M059J (cell line): ENCODE data around the gene KIAA0513. TPM values are rescaled to one million over a fixed set of nuclear protein-coding genes. Genes with fewer than 3 reads are reported as not detected.
"Not testable (repeated sequence)": the region's sequence is repeated elsewhere in the genome, so short reads cannot be mapped to it uniquely, and the experiment has no call there.

Experiments used
- DNase-seq: peaks from one replicate; pipeline ENCODE4 v3.0.0-alpha.2; 2012; ENCODE audit warnings: low read depth
- total RNA-seq: library from RNA; depleted of rRNA; stranded (reverse); fragments of >200 nt; shearing (Covaris generic); gene quantifications from 2 replicates; pipeline ENCODE4 v1.2.3, GENCODE V29; 2014

KIAA0513 gene
- total RNA-seq, 1 experiment from 2014 or later, result 18.0 TPM

DNA sequence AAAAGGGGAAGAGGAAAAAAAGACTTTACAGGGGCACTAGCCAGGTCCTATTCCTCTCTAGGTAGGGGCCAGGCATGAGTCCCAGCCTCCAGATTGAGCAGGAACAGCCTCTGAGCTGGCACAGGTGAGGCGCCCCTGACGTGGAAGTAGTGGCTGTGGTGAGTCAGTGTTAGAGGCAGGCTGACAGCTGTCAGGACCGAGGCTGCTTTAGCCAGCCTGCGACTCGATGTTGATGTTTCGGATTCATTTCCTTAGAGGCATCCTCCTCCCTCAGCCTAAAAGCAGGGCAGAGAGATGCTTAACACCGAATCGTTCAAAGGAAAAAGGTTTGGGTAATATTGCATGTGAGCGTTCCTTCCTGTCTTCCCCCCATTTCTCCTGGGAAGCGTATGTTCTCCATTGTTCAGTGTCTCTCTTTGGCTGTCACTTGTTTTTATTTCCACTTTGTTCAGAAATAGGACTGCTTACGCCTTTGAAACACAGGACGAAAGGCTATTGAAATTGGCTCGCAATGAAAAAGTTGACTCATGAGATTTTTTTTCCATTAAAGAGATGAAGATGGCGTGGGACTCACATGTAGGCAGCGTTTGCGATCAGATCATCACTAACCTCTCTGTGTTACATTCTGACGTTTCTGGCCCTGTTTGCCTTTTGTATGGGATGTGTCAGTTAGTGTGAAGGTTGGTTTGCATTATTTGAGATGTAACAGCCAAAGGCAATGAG is 1.3 kb downstream of the KIAA0513 start:
- peak; percentile 79 for DNase-seq

DNA sequence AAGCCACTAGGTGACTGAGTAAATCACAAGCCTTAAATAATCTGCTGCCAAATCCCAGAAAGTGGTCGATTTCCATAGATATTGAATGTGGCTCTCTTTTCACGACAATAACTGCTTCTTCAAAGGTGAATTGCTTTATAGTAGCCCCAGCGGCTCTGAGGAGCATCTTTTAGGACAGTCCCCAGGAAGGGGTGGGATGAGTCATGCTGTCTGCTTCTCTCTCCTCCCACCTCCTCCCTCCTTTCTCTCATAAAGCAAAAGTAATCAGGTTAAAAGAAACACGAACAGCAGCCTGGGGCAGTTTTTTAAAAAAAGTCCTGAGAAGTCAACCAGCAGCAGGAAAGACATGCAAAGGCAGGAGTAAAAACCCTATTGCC is 1.8 kb downstream of the KIAA0513 start:
- peak; percentile 93 for DNase-seq

DNA sequence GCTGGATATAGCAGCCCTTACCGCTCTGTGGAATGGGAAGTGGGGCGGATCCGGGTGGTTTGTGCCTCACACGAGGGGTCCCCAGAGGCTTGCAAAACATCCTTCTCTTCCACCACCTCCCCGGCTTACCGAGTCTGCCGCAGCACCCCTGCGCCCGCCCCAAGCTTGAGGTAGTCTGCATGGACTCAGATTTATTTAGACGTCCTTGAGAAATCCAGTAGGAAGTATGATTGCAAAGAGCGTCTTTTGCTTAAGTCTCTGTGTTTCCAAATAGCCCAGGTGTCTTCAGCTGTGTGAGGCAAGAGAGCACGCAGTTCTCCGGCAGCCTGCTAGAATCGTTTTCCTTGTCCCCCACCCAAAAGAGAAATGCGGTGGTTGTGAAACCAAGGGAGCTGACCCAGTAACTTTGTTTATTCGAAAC is 2.4 kb downstream of the KIAA0513 start:
- no peak for DNase-seq

DNA sequence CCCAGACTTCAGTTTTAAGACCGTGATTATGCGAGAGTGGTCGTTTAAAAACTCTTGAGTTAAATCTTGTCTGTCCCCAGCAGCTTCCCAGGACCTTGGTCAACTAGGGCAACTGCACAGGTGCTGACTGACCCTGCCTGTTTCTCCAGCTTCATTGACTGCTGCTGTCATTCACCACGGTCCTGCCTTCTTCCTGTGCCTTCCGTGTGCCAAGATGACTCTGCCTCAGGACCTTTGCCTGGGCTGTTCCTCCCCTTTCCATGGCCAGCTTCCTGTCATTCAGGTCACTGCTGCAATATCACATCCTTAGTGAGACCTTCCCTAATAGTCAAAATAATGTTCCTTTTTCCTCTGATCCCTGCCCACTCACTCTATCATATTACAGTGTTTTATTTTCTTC is 3.9 kb downstream of the KIAA0513 start:
- DNase-seq, result no peak

DNA sequence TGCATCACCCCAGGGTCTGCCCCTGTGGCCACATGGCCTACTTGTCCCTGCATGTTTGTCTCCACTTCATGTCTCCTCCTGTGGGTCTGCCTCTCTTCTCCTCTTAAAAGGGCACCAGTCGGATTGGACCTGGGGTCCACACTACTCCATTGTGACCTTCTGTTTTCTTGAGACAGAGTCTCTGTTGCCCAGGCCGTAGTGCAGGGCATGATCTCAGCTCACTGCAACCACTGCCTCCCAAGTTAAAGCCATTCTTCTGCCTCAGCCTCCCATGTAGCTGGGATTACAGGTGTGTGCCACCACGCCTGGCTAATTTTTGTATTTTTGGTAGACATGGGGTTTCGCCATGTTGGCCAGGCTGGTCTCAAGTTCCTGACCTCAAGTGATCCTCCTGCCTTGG is 4.6 kb downstream of the KIAA0513 start:
- DNase-seq, result not testable (repeated sequence)

DNA sequence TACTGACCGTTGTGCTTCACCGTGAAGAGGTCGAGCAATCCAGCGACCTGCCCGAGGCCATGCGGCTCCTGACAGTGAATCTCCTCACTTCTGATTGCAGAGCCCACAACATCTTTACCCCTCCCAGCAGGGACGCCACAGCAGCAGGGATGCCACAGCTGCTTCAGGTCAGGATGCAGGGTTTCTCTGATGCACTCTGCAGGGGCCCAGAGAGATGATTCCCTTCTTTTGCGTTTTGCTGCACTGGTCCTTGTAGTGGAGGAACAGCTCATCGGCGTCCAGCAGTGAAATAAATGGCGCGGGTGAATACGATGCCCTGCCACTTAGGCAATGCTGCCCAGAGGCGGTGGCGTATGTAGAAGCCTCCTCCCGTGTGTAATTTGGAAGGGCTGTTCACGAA is 5.6 kb downstream of the KIAA0513 start:
- no peak for DNase-seq

DNA sequence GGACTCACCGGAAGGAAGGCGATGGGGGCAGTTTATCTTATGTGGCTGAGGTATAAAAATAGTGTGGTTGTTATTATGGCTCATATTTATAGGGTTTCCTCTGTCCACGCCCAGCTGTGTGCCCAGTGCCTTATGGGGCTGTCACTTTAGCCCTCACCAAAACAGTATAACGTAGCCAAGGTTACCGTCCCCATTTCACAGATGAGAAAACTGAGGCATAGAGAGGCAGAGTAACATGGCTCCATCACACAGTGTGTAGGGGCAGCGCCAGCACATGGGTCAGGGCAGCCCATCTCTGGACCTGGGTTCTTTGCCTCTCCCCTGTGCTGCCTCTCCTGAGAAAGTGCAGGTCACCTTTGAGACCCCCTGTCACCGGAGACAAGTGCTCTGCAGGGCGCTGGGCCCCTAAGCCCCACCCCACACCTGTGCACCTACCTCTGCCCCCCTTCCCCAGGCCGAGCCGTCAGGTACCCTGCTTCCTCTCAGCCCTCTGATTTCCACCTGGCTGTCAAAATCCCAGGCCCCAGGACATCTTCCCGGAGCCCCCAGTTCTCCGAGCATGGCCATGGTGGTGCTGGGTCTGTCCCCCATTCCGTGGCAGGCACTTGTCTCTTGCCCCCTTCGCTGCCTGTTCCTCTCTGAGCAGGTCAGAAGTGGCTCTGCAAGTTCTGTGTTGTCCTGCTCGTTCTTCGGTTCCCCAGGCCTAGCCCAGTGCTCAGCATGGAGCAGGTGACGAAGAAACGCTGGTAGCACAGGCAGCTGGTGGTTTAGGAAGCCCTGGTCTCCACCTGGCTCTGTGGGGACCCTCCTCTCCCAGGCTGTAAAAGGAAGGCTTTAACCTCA is 7.2 kb downstream of the KIAA0513 start:
- DNase-seq, result no peak

DNA sequence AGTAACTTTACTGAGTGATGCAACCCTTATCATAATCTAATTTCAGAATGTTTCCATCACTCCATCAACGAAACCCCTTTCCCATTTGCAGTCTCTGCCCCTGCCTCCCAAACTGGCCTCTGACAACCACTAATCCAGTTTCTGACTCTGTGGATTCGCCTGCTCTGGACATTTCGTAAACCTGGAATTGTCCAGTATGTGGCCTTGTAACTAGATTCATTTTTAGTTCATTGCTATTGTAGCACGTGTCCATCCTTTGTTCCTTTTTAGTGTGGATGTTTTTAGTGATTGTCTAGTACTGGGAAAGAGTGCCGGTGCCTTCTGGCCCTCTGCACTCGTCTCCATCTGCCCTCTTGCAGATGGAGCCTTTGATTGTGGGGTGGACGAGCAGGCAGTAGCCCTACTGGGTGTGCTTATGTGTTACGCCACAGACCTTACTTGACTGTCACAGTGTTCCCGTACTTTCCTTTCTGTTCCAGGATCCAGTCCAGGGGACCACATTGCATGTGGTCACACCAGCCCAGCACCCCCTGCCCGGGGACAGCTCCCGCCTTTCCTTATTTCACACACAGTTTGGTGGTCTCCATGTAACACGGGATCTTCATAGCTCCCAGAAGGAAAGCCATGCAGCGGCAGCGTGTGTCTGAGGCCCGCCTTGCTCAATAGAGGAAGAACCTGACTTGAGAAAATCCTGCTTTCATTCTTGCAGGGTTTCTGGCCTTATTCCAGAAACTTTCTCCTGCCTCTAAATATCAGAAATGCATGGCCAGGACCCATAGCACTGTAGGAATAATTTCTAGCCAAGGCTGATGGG is 8.8 kb downstream of the KIAA0513 start:
- no peak for DNase-seq

DNA sequence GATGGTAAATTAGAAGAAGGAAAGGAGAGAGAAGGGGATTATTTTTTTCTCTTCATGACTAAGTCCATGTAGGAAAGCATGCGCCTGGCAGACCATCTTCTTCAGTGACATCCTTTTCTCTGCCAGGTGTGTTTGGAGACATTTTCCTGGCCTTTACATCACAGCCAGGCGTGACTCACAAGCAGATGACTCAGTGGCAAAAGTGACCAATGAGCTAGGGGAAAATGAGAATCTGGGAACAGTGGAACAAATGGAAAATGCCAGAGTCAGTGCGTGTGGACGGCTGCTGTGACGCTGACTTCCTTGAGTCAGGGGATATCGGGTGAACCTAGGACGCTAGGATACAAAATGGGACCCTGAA is 9.4 kb downstream of the KIAA0513 start:
- DNase-seq, result peak; percentile 93

DNA sequence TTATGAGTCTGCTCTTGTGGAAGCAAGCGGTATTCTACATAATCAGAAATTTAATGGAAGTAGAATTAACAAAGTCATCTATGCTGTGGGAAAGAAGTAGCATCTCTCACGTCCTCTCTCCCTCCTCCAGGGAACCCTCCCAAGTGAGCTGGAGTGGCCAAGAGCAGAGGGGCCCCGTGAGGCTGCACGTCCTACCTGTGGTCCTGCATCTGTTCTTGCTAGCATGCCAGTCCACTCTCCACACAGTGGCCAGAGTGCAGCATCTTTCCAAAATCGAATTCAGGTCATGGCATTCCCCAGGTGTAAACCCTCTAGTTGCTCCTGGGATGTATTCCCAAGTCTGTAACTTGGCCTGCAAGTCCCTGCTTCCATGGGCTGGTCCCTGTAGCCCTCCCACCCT is 10.1 kb downstream of the KIAA0513 start:
- DNase-seq, result no peak

DNA sequence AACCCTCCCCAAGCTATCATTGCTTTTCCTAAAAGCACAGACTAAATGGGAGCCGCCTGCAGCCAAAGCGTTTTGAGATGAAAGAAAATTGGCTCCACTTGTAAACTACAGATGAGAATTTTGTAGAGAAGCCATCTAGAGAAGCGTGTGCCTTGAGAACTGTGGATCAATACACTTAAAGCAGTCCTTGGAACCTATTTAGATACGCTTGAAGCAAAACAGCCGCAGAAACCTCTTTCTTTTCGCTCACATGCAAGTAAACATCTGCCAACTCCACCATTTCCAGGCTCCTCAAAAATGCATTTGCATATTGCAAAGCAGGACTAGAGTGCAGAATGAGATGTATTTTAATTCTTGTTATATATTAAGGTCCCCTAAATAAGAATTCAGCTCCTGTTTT is 13.1 kb downstream of the KIAA0513 start:
- no peak for DNase-seq

DNA sequence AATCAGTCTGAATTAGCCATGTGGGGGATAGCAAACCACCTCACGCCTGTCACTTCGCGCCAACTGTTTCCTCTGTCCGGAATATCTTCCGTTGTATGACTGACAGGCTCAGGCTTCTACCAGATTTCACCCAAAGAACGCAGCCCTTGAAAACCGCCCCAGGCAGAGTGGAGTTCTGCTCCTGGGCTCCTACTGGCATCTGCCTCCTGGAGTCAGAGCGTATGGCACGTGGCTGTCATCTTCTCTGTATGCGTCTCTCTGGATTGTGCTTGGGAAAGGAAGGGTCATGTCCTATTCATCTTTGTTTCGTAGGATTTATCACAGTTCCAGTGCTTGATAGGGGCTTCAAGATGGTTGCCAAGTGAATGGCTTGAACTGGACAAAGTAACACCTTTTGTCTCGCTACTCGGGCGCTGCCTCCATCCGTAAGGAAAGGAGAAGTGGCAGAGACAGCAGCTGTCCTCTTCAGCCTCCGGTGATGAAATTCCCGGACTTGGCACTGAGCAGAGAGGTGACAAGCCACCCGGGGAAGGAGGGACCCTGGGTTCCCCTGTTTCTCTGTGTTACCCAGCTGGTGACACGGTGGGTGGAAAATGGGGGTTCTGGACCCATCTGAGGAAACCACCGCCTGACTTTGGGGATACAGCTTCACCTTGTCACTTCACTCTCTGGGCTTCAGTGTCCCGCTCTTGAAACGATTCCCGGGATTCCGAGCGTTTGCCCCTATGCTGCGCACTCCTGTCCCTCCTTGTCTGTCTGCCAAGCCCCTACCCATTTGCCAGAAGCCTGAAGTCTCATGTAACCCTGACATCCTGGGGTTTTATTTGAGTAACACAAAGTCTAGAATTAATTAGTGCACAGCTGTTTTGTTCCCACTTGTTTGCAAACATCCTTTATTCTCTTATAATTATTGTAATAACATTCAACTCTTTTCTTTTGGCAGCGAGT is 13.9 kb downstream of the KIAA0513 start:
- no peak for DNase-seq

DNA sequence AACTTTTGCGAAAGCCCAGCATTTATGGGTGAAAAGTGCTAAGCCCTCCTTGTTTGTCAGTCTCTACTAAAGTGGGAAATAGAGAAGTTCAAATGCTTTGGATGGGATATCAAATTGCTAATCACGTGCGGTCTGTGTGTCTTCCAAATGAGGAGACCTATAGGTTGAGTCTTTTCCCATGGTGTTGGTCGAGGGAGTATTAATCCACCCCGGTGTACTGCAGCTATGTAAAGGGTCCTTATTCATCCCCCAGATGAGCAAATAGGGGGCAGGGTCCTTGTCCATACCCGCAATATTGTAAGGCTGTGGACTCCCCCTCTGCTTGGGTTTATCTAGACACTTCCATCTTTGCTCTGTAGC is 14.6 kb downstream of the KIAA0513 start:
- no peak for DNase-seq

DNA sequence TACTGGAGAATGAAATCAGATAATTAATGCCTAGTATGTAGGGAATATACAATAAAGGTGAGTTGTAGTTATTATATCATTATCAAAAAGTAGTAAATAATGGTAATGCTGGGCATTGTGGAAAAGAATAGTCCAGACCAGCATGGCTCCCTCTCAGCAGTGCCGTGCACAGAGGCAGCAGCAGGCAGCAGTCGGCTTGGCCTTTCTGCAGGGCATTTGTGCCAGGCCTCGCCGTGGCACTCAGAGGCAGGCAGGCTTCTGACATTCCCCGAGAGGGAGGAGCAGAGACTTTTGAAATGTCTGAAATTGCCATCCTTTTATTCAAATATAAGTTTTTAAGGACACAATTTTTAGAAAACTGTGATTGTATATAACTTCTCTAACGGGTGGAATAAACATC is 15.0 kb downstream of the KIAA0513 start:
- DNase-seq, result no peak

DNA sequence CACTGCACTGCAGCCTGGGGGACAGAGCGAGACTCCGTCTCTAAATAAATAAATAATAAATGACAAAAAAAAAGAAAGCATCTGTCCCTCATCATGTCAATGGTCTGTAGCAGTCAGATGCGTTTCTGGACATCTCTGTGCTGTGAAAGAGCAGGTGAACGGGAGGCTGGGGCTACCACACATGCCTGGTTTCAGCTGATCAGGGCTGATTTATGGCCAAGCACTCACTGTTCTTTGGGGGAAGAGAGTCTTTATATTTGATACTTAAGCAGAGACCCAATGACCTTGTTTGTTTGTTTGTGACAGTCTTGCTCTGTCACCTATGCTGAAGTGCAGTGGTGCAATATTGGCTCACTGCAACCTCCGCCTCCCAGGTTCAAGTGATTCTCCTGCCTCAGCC is 17.5 kb downstream of the KIAA0513 start:
- DNase-seq, result no peak

DNA sequence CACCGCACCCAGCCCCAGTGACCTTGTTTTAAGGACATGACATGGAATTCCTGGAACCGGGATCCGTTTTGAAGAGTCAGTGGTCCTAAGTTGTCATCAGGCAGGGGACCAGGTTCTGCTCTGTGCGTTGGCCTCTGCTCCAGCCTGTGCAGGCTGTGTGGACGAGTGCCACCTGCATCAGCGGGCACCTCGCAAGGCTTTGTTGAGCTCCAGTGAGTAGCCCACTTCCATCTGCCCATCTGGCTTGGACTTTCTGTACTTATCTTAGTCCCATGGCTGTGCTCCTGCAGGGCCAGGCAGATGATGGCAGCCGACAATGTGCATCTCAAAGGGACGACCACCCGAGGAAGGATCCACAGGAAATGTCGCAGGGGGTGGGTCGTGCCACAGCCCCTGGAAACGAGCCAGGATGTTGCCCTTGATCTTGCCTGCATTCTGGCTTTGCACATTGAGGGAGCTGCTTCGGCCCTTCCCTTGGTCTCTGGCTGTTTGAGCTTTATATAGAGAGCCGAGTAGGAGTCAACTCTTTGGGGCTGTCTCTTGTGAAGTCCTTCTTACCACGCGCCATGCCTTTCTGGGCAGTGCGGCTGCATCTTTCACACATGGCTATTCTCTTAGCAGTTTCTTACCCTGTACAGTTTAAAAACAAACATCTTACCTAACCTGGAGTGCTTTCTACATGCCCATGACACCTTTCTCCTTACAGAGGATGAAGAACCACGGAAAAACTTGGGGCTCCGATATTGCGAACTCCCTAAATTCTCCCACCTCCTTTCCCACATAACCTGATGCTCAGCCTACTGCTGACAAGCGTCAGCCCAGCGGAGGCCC is 18.3 kb downstream of the KIAA0513 start:
- DNase-seq, result no peak

DNA sequence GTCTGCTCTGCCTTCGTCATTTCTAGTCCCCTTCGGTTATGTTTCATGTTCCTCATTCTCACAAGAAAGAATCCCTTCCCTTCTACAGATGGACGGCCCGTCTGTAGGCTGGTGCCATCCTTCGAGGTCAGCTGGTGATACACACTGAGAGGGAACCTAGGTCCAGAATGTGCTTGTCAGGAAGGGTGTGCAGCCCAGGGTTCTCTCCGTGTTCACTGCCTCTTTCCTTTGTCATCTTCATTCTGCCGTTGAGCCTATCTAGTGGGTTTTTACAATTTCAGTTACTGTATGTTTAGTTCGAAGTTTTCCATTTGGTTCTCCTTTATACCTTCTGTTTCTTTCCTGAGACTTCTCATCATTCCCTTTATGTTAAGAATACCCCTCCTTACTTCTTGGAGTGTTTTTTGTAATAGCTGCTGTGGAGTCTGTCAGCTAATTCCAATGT is 18.9 kb downstream of the KIAA0513 start:
- DNase-seq, result no peak

DNA sequence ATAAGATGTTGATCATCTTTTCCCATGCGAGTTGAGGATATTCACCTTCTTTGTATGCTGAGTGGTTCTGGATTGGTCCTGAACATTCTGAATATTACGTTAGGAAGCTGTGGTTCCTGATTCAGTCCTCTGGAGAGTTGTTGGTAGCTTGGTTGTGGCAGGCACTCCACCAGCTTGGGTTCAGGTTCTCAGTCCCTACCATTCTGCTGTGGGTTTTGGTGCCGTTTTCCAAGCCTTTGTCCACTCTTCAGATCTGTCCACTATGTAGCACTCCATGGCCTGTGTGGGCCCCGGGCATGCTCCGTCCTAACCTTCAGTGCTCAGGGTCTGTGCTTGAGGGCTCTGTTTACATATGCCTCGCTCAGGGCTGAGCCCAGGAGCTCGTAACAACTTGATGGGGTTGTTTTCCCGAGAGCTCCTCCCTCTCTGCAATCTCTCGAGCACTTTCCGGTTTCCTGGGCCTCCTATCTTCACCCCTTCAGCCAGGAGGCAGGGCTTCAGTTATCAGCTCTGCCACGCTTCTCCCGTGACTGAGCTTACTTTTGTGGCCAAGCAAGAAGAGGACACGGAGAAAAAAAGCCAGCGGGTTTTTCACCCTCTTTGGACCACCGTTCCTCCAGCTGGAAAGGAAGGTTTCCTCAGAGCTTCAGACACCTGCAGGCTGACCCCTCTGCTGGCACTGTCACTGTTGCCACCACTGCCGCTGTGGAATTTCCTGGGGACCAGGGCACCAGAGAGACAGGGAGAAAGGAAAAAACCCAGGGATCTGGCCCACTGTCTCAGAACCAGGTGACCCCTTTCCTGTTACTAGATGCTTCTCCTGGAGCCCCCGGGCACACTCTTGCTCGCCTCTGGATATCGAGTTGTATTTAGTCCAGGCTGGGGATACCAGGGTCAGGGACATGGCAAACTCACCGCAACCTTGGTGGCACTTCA is 19.6 kb downstream of the KIAA0513 start:
- no peak for DNase-seq

DNA sequence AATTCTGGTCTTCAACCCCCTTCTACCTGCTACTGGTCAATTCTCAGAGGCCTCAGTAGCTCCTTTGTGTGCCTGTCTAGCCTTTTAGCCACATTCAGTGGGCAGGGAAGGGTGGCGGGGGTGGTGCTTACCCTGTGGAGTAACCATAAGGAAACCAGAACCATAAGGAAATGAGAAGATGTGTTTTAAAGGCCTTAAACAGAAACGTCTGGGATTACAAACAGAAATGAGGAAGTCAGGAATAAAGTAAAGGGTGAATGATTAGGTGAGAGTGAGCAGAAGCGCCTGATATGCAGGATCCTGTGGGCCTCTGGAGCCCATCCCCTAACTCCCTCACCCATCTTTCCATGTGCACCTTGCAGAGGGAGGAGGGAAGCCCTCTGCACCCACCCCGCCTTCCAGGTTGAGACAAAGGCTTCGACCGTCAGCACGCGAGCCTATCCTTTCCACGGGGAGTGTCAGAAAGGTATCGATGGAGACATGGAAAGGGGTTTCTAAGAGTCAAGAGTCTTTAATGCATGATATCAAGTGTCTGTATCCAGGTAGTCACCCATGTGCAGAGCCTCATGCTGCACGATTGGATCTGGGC is 20.4 kb downstream of the KIAA0513 start:
- DNase-seq, result no peak
